Stomach smooth muscle (tissue), 2 donors: ENCODE data around the gene MAIP1.

Experiments
- H3K27ac ChIP-seq: one replicate; pipeline ENCODE4 v1.7.0; 2013; ENCODE audit warnings: mild to moderate bottlenecking, low read length, inconsistent platforms
- H3K27me3 ChIP-seq, 2 donors: one replicate each; pipeline ENCODE4 v1.7.0; 2013; ENCODE audit warnings: low read length in 2 of 2; ENCODE audit not compliant: insufficient read depth in 2 of 2, control insufficient read depth in 1 of 2
- H3K36me3 ChIP-seq, 2 donors: one replicate each; pipeline ENCODE4 v1.7.0; 2013; ENCODE audit warnings: low read length in 2 of 2; ENCODE audit not compliant: control insufficient read depth in 2 of 2, insufficient read depth in 2 of 2
- H3K4me1 ChIP-seq: one replicate; pipeline ENCODE4 v1.7.0; 2013; ENCODE audit warnings: low read length; ENCODE audit not compliant: control insufficient read depth, insufficient read depth
- H3K4me3 ChIP-seq, 2 donors: one replicate each; pipeline ENCODE4 v1.7.0; 2013; ENCODE audit warnings: low read length in 2 of 2
- H3K9ac ChIP-seq, 2 donors: one replicate each; pipeline ENCODE4 v1.7.0; 2013; ENCODE audit warnings: low read length in 2 of 2, mild to moderate bottlenecking in 1 of 2
- H3K9me3 ChIP-seq, 2 donors: one replicate each; pipeline ENCODE4 v1.7.0; 2013; ENCODE audit warnings: low read length in 2 of 2; ENCODE audit not compliant: control insufficient read depth in 2 of 2
- donor health status: healthy.
- donor health status: Pancreatic carcinoma.

MAIP1 gene

DNA sequence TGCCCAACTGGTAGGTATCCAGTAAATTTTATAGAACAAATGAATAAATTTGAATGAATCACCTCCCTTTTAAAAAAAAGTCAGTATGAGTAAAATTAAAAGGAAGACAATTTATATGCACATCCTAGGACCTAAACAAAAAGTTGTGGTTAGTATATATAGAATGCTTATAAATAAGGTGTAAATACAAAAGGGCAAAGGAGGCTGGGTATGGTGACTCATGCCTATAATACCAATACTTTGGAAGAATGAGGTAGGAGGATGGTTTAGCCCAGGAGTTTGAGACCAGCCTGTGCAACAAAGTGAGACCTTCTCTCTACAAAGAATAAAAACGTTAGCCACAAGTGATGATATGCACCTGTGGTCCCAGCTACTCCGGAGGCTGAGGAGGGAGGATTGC lies 31.5 kb upstream of the MAIP1 start:
- Histone ChIP-seq H3K9ac (no peak overlapping the region), H3K27ac (no peak overlapping the region), H3K9me3 (no peaks in the 10 kb centered on the region), H3K4me3 (no peak overlapping the region), H3K36me3 (peaks cover 5 to 8% of the 10 kb centered on the region in 2 donors), H3K27me3 (no peaks in the 10 kb centered on the region), H3K4me1 (no peaks in the 10 kb centered on the region)

DNA sequence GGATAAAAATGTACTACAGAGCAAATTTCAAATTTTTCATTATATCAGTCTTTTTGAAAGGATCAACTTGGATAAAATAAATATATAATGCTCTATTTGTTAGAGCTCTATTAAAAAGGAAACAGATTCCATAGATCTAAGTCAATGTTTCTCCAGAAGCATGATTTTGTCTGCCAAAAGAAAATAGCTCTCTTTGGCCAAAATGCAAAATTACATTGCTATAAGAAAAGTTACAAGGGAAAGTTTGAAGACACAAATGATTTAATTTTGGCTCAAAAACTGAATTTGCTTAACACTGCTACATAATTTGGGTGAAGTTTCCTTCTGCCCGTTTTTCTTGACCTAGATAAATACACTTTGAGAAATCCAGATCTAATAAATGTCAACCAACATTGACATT lies 28.6 kb upstream of the MAIP1 start:
- H3K4me1 ChIP-seq, result no peaks in the 10 kb centered on the region
- no peaks in the 10 kb centered on the region for H3K9me3 ChIP-seq
- no peak overlapping the region for H3K4me3 ChIP-seq
- H3K9ac ChIP-seq, result no peak overlapping the region
- no peak overlapping the region for H3K27ac ChIP-seq
- no peaks in the 10 kb centered on the region for H3K27me3 ChIP-seq
- H3K36me3 ChIP-seq, result peaks cover 7 to 12% of the 10 kb centered on the region in 2 donors

DNA sequence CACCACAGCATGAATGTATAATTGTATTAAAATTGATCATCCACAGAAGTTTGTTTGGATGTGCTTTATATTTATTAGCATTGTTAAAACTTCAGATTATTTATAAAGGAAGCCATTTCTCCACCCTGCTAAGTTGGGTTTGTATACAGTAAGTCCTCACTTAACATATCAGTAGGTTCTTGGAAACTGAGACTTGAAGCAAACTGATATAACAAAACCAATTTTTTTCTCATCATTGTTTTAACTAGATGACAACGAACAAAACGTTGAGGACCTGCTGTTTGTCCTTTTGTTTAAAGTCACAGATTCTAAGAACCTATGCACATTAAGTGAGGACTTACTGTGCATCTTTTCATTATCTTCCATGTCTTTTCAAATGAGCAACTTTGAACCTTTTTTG lies 27.2 kb upstream of the MAIP1 start:
- Histone ChIP-seq H3K27ac (no peak overlapping the region), H3K4me1 (no peaks in the 10 kb centered on the region), H3K36me3 (peaks cover 15 to 23% of the 10 kb centered on the region in 2 donors), H3K4me3 (no peak overlapping the region), H3K9me3 (no peaks in the 10 kb centered on the region), H3K9ac (no peak overlapping the region), H3K27me3 (no peaks in the 10 kb centered on the region)

DNA sequence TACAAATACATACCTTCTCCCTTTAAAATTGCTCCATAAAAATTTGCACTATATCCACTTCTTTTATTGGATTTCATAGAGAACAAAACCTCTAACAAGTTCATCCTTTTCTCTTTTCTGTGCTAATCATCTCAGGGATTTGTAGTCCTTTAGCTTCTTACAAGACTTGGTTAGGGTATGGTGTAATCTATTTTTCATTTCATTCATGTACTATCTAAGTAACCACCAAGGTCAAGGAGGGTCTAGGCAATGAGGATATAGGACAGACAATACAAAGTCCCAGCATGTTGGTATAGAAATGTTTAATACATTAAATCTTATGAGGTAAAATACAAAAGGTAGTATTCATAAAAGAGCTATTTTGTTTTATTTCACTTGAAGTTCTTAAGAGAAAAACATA lies 26.8 kb upstream of the MAIP1 start:
- Histone ChIP-seq H3K9ac (no peak overlapping the region), H3K9me3 (no peaks in the 10 kb centered on the region), H3K27me3 (no peaks in the 10 kb centered on the region), H3K27ac (no peak overlapping the region), H3K4me3 (no peak overlapping the region), H3K4me1 (no peaks in the 10 kb centered on the region), H3K36me3 (peaks cover 15 to 23% of the 10 kb centered on the region in 2 donors)

DNA sequence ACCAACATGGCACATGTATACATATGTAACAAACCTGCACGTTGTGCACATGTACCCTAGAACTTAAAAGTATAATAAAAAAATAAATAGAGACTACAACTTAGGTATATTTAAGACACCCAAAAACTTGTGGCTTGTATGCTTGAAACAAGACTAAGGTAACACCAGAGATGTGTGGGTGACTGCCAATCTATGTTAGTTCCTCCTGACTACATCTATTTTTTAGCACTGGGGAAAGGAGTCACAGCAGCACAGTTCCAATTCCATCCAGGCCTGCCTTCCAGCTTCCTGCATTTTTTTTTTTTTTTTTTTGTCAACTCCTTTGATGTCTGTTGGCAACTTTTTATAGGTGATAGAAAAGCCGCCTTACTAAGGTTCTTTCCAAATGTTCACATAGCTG lies 26.1 kb upstream of the MAIP1 start:
- Histone ChIP-seq H3K27ac (no peak overlapping the region), H3K36me3 (peaks cover 15 to 23% of the 10 kb centered on the region in 2 donors), H3K9me3 (no peaks in the 10 kb centered on the region), H3K9ac (no peak overlapping the region), H3K27me3 (no peaks in the 10 kb centered on the region), H3K4me1 (no peaks in the 10 kb centered on the region), H3K4me3 (no peak overlapping the region)

DNA sequence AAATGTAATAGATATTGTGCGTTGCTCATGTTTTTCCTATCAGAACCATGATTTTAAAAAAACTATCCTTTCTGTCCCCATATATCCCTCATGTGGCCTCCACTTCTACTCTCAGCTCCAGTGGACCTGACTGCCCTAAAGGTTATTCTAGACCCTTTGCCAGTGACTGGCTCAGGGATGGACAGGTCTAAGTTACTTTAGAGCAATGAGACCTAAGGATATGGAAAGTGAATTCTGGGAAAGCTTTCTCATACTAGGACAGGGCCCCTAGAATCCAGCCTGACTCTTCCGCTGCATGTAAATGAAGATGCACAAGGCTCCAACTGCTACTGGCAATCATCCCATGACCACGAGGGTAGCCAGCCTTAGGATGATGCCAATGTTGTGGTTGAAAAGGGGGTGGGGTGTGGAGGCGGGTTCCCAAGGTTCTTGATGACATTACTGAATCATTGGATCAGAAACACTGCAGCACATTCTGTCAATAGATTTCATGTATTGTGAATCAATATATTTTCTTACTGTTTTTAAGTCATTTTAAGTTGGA lies 23.0 kb upstream of the MAIP1 start:
- H3K9ac ChIP-seq, result no peak overlapping the region
- H3K4me1 ChIP-seq, result no peaks in the 10 kb centered on the region
- no peaks in the 10 kb centered on the region for H3K27me3 ChIP-seq
- no peaks in the 10 kb centered on the region for H3K9me3 ChIP-seq
- H3K36me3 ChIP-seq, result peaks cover 10 to 17% of the 10 kb centered on the region in 2 donors
- no peak overlapping the region for H3K4me3 ChIP-seq
- H3K27ac ChIP-seq, result no peak overlapping the region

DNA sequence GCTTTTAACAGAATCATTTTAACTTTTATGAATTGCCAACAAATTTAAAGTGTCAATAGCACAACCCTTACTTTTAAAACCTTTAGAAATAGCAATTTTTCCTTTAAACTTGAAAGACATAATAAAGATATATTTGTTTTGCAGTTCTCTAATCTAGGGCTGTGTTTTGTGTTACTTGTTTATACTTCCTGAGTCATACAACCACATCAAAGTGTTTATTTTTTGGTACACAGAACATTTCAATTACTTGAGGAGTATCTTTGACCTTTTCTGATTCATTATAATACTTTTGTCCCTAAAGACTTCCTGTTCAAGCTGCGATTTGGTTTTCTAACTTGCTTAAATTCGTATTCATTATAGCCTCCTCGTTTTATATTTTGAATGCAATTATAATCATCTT lies 21.9 kb upstream of the MAIP1 start:
- H3K9me3 ChIP-seq, result no peaks in the 10 kb centered on the region
- H3K4me3 ChIP-seq, result no peak overlapping the region
- H3K36me3 ChIP-seq, result peaks cover 13 to 20% of the 10 kb centered on the region in 2 donors
- no peak overlapping the region for H3K27ac ChIP-seq
- H3K4me1 ChIP-seq, result no peaks in the 10 kb centered on the region
- no peaks in the 10 kb centered on the region for H3K27me3 ChIP-seq
- no peak overlapping the region for H3K9ac ChIP-seq

DNA sequence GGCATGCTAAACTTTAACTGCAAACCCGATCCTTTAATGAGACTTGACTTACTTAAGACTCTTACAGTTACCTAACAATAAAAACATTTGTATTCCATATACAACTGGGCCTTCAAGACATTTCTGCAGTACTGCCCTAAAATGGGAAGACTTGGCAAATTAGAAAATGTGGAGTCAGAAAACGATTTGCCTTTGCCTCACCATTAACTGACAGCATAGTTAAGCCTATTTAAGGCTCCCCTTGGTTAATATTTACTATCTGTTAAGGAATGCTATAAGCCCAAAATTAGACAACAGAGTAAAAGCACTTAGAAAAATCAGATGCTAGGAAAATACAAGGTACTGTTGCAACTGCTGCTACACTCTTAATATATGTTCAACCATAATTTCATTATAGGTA lies 18.8 kb upstream of the MAIP1 start:
- H3K27ac ChIP-seq, result no peak overlapping the region
- H3K9me3 ChIP-seq, result no peaks in the 10 kb centered on the region
- no peaks in the 10 kb centered on the region for H3K27me3 ChIP-seq
- H3K4me1 ChIP-seq, result no peaks in the 10 kb centered on the region
- no peak overlapping the region for H3K4me3 ChIP-seq
- peaks cover 12 to 25% of the 10 kb centered on the region in 2 donors for H3K36me3 ChIP-seq
- H3K9ac ChIP-seq, result no peak overlapping the region

DNA sequence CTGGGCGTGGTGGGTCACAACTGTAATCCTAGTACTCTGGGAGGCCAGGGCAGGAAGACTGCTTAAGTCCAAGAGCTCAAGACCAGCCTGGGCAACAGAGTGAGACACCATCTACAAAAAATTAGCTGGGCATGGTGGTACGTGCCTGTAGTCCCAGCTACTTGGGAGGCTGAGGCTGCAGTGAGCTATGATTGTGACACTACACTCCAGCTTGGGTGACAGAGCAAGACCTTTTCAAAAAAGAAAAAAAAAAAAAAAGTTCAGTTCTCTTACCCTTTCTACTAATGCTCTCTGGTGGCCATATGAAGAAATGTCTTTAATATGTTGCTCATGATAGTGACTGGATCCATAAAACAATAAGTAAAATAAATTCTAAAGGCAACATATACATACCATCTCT lies 15.0 kb upstream of the MAIP1 start:
- no peaks in the 10 kb centered on the region for H3K27me3 ChIP-seq
- no peaks in the 10 kb centered on the region for H3K4me1 ChIP-seq
- no peak overlapping the region for H3K27ac ChIP-seq
- H3K9ac ChIP-seq, result no peak overlapping the region
- H3K4me3 ChIP-seq, result no peak overlapping the region
- no peaks in the 10 kb centered on the region for H3K9me3 ChIP-seq
- H3K36me3 ChIP-seq, result peaks cover 8 to 19% of the 10 kb centered on the region in 2 donors

DNA sequence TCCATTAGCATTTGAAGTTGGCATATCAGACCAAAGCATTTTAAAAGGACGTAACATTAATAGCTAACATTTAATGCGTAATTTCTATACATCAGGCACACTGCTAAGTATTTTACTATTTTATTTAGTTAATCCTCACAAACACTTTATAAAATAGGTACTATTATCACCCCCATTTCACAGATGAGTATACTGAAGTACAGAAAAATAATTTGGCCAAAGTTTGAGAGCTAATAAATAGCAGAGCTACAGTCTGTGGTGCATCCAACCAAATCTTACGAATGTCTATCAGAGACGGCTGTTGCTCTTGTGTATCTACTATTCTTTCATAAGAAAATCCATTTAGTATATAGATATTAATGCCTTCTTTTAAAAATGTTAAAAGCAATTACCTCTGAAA lies 12.0 kb upstream of the MAIP1 start:
- H3K36me3 ChIP-seq, result peaks cover 16 to 21% of the 10 kb centered on the region in 2 donors
- H3K27ac ChIP-seq, result no peak overlapping the region
- no peaks in the 10 kb centered on the region for H3K4me1 ChIP-seq
- H3K9me3 ChIP-seq, result no peaks in the 10 kb centered on the region
- H3K4me3 ChIP-seq, result no peak overlapping the region
- no peaks in the 10 kb centered on the region for H3K27me3 ChIP-seq
- no peak overlapping the region for H3K9ac ChIP-seq

DNA sequence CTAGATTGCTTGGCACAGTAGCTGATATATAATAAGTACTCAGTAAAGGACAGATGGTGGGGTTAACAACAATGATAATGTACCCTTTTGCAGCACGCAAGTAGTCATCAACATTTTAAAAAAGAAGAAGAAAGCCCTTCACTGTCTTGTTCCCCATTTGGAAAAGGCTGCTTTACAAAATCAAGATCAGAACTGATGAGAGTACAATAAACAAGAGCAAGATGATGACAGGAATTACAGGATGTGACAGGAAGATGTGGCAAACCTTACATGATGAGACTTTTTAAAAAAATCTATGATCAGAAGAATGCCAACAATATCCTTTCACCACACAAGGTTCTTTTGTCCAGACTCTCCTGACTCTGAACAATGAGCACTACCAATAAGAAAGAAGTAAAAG lies 9.2 kb upstream of the MAIP1 start:
- peaks cover 9 to 13% of the 10 kb centered on the region in 2 donors for H3K36me3 ChIP-seq
- H3K9ac ChIP-seq, result no peak overlapping the region
- no peak overlapping the region for H3K27ac ChIP-seq
- H3K4me1 ChIP-seq, result no peaks in the 10 kb centered on the region
- no peaks in the 10 kb centered on the region for H3K9me3 ChIP-seq
- H3K4me3 ChIP-seq, result no peak overlapping the region
- no peaks in the 10 kb centered on the region for H3K27me3 ChIP-seq
